HG02852 (cell line): ENCODE results near the gene SRGAP3.

Source experiments
- ATAC-seq: cut with Tn5 transposase; IDR thresholded peaks from one replicate; pipeline ENCODE4 v1.9.1; 2021; ENCODE audit warnings: mild to moderate bottlenecking, moderate library complexity; ENCODE audit not compliant: unreplicated experiment

The SRGAP3 gene

DNA sequence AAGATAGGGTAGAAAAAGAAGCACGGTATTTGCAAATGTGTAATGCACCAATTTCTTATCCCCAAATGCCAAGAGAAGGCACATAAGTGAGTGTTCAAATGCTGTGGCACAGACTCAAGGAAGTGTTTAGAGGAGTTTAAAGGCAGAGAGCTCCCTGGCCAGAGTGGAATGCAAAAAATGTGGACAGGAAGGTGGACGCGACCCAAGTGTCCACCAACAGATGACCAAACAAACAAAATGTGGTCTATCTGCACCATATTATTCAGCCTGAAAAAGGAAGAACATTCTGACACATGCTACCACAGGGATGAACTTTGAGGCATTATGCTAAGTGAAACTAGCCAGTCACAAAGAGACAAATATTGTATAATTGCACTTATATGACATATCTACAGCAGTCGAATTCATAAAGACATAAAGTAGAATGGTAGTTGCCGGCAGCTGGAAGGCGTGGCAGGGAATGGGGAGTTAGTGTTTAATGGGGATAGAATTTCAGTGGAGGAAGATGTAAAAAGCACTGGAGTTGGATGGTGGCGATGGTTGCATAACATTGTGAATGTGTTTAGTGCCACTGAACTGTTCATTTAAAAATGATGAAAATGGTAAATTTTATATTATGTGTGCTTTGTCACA lies 126.6 kb downstream of the SRGAP3 start:
- no peak for ATAC-seq

DNA sequence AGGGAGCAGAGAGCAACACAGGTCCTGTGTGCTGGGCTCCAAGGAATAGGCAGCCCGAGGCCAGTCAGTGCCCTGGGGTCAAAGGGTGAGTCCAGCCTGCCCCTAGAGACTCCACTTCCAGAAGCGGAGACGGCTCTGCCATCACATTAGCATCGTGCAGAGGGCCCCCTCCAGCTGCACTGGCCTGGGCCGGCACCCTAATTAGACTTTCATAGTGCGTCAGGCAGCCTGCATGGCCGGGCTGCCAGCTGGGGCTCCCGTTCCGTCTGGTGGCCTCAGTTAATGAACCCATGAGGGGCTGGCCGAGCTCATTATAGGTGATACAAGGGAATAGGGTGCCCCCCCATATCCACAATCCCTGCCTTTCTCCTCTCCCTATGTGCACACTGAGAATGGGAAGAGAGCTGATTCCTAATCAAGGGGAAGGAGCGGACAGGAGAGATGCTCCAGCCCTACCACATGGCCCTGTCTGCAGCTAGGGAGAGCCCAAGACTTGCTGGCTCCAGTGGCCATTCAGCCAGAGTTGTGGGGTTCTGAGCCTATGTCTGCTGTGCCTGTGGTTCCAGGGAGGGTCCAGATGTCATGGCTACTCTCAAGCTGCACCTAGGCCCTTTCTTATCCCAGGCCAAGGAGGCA lies 128.0 kb downstream of the SRGAP3 start:
- ATAC-seq: no peak

GRCh38 chr3:9119331-9119730 lies 130.1 kb downstream of the SRGAP3 start:
- no peak for ATAC-seq

DNA sequence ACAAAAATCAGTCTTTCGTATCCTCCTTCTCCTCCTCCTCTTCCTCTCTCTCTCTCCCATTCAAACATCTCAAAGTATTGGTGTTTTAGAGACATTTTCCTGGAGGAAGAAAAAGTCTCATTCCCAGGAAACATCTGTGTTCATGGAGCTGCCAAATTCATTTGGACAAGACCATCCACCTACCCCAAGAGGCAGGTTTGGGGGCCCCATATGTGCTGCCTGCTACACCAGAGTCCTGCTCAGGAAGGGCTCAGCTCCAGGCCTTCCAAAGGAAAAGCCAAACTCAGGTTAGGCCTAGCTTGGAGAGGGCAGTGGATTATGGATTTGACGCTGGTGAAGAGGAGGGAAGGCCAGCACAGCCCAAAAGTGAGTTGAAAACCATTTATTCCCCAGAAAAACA lies 131.2 kb downstream of the SRGAP3 start:
- ATAC-seq: no peak

DNA sequence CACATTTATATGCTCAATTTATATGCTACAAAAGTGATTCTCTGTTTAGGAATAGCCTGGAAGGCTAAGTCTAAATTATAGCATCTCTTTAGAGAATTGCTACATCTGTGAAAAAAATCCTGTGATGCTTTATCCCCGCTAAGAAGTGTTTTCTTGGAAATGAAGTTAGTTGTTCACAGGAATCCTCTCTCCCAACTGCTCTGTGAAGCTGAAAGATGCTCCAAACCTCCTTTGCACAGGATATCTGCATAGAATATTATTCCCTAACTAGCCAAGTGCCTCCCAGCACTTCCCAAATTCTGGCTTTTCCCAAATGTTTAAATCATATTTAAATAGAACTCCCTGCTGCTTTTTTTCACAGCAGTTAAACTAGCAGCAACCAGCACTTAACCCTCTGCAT lies 132.2 kb downstream of the SRGAP3 start:
- no peak for ATAC-seq

- ATAC-seq: no peak
These were observed 133.1 kb downstream of the SRGAP3 start for GRCh38 chr3:9116336-9116735.

- no peak for ATAC-seq
These were observed 134.1 kb downstream of the SRGAP3 start for GRCh38 chr3:9115336-9115735.

- no peak for ATAC-seq
These were observed 136.4 kb downstream of the SRGAP3 start for GRCh38 chr3:9113040-9113439.

DNA sequence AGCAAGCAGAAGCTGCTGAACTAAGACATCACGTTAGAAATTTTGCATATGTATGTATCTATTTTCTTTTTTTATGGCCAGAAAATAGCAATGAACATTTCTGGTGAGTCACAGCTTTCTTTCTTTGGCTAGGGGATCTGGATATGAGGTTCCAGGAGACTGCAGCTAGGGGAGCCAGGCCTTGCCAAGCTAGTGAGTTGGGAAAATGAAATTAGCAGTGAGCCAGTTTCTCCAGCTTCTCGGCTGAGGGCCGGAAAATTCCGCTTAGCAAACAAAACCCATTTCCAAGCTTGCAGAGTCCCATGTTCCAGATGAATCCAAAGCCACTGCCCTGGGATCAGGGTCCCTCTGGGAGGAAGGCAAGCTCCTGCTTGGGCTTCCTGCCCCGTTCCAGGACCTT lies 137.6 kb downstream of the SRGAP3 start:
- ATAC-seq: no peak

DNA sequence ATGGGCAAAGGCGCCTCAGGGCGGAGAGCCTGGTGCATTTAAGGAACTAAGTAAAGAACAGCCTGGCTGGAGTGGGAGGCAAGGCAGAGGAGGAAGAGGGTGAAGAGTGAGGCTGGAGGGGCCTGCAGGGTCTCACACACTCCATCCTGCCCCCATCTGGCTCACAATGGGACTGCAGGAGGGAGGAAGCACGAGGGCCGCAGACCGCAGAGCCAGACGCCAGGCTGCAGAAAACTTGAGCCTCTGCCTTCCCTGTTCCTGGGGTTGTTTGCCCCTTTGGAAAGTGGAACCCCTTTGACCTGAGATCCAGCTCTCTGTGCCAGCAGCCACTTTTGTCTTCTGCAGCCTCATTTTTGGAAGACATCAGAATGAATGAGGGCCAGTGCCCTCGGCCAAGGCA lies 138.0 kb downstream of the SRGAP3 start:
- ATAC-seq: no peak

- no peak for ATAC-seq
These were observed 138.6 kb downstream of the SRGAP3 start for GRCh38 chr3:9110802-9111201.

- no peak for ATAC-seq
These were observed 139.1 kb downstream of the SRGAP3 start for GRCh38 chr3:9110316-9110715.

DNA sequence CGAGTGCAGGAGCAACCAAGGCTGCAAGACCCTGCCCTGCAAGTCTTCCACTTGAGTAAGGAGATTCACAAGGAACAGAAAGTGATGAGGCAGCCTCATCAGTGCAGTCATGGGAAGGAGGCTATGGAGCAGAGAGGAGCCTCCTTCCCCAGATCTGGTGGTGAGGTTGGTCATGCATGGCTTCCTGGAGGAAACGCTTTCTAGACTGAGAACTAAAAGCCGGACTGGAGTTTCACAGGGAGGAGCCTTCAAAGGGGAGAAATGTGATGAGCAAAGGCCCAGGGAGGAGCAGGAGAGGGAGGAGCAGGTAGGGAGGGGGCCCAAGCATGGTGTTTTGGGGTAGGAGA lies 139.9 kb downstream of the SRGAP3 start:
- no peak for ATAC-seq

GRCh38 chr3:9108876-9109567 lies 140.4 kb downstream of the SRGAP3 start:
- ATAC-seq: no peak

DNA sequence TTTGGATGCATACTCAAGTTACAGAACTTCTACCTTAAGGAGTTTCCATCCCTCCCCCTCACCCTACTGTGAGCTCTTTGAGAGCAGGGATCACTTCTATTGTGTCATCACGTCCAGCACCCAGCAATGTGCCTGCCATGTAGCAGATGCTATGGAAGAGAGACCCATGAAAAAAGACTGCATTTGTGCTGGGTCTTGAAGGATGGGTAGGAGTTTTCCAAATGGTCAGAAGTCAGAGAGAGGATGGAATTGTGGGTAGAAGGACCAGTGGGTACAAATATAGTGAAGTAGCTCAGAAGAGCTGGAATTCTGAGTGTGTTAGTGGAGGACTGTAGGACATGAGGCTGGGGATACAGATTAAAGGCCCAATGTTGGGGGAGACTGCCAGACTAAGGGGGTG lies 141.7 kb downstream of the SRGAP3 start:
- ATAC-seq: no peak

DNA sequence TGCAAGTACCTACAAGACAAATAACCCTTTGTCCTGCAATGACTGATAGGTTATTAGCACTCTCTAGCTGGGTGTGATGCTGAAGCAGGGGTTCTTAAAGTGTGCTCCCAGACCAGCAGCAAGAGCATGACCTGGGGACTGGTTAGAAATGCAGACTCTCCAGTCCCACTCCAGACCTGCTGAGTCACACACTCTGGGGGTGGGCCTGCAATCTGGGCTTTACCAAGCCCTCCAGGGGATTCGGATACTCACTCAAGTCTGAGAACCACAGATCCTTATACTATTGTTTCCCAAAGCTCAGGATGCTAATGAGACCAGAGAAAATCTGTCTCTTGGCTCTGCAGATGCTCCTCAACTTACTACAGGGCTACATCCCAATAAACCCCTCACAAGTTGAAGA lies 144.0 kb downstream of the SRGAP3 start:
- ATAC-seq: no peak

GRCh38 chr3:9104121-9104520 lies 145.3 kb downstream of the SRGAP3 start:
- ATAC-seq: no peak

DNA sequence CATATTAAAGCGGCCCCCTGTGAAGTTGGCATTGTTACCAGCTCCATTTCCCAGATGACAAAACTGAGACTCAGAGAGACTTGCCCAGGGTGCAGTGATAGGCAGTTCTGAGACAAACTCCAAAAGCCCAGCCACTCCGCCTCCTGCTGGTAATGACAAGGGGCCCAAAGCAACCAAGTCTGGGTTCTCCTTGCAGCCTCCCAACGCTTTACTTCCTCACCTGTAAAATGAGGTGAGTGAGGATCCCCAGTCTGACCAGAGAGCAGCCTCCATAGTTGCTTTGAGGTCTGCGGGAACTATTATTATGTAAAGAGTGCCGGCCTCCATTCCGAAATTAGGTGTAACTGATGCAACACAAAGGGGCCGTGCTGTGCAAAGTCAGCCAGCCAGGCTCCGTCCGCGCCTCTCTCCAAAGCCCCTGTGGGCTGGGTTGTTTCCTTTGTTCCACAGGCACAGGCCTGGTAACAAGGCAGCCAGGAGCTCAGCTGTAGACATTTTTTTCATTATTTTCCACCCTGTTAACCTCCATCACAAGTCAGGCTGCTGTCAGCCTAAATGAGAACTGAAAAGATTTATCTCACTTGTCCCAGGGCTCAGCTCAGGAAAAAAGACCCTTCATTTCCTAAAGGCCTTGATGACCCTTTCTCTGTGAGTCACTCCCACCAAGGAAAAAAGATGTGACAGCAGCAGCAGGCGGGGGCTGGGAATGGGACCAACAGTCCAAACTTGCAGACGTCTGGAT lies 147.0 kb downstream of the SRGAP3 start:
- no peak for ATAC-seq

GRCh38 chr3:9101286-9101685 lies 148.2 kb downstream of the SRGAP3 start:
- no peak for ATAC-seq

- ATAC-seq: peak; percentile 80
These were observed 148.9 kb downstream of the SRGAP3 start for GRCh38 chr3:9100513-9100894.

- no peak for ATAC-seq
These were observed 149.5 kb downstream of the SRGAP3 start for GRCh38 chr3:9099702-9100512.
